GM21390 (cell line): Measurements from ENCODE around the gene PCDHAC2.

ENCODE experiments used
- ATAC-seq: cut with Tn5 transposase; IDR thresholded peaks from one replicate; pipeline ENCODE4 v1.9.1; 2021; ENCODE audit not compliant: unreplicated experiment

PCDHAC2 gene, protein sequence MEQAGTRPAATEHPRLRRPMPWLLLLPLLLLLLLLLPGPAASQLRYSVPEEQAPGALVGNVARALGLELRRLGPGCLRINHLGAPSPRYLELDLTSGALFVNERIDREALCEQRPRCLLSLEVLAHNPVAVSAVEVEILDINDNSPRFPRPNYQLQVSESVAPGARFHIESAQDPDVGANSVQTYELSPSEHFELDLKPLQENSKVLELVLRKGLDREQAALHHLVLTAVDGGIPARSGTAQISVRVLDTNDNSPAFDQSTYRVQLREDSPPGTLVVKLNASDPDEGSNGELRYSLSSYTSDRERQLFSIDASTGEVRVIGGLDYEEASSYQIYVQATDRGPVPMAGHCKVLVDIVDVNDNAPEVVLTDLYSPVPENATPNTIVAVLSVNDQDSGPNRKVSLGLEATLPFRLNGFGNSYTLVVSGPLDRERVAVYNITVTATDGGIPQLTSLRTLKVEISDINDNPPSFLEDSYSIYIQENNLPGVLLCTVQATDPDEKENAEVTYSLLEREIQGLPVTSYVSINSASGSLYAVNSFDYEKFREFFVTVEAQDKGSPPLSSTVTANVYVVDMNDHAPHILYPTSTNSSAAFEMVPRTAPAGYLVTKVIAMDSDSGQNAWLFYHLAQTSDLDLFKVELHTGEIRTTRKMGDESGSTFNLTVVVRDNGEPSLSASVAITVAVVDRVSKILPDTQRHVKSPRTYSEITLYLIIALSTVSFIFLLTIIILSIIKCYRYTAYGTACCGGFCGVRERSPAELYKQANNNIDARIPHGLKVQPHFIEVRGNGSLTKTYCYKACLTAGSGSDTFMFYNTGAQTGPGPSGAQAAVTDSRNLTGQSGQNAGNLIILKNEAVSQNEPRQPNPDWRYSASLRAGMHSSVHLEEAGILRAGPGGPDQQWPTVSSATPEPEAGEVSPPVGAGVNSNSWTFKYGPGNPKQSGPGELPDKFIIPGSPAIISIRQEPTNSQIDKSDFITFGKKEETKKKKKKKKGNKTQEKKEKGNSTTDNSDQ

DNA sequence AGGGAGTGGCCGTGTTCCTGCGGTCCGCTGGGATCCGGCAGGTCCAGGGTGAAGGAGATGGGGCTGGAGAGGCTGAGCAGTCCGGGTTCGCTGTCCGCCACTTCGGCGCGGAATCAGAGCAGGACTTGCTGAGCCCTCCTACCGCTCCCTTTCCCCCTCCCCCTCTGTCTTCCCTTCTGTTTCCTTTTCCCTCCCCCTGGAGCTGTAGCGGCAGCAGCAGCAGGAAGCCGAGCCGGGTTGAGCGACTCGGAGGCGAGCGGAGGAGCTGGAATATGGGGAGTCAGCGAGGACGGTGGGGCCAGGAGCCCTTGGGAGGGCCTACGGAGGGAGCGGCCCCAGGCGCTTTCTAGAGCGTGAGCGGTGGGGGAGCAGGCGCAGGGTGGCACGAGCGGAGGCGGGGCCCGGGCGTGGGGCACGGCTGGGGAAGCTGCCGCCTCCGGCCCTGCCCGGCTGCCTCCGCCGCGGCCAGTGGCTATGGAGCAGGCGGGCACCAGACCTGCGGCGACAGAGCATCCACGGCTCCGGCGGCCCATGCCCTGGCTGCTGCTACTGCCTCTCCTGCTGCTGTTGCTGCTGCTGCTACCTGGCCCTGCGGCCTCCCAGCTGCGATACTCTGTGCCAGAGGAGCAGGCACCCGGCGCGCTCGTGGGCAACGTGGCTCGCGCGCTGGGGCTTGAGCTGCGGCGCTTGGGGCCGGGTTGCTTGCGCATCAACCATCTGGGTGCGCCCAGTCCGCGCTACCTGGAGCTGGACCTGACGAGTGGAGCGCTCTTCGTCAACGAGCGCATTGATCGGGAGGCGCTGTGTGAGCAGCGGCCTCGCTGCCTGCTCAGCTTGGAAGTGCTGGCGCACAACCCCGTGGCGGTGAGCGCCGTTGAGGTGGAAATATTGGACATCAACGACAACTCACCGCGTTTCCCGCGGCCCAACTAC is at the start of gene PCDHAC2:
PCDHAC2 (plus strand) TSS at position 184 of the 933 bp plus-strand sequence; CDS start at position 475, 291 bp downstream.
- no peak for ATAC-seq

DNA sequence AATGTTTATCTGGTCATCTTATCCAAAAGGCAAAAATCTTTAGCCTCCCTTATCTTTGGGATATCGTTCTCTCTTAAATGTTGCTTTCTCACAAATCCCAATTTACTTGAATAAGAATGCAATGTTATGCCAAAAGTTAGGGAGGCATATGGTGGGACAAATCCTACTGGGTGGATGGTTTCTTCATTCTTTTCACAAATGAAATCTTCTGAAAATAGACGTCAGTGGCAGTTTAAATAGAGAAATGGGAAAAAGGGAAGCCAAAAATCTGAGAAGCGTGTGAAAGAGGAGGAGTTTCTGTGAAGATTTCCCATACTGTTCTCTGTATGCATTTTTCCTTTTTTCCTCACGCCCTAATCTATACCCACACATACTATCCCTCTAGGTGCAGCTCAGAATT is 42.7 kb upstream of the PCDHAC2 start:
- no peak for ATAC-seq

DNA sequence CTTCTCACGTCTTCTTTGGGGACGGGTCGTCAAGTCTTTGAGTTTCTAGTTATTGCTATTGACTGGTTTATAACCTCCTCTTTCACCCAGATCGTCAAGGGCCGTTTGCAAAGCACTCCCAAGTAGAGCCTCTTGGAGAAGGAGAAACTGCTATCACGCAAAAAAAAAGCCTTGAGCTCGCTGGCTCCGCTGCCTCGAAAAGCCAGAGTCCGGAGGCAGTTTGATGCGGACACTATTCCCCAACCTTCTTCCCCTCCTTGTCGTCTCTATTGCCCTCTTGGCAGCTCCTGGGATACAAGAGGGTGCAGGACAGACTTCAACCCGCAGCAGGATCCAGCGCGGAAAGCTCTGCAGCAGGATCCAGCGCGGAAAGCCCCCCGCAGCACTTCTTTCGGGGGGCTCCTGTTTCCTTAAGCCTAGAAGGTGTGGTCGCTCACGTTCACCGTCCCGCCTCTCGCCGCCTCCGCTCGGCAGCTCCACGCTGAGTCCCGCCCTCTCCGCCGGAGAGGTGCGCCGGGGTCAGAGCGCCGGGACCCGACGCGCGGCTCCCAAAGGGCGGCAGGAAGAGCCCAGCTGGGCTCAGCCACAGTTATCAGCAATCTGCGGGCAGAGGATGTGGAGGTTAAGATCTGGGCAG is 40.4 kb upstream of the PCDHAC2 start, which contains the start of gene PCDHAC1:
PCDHAC1 (plus strand) TSS at position 494 of the 637 bp plus-strand sequence. CDS start 594 bp downstream, outside the sequence.
- ATAC-seq: no peak

DNA sequence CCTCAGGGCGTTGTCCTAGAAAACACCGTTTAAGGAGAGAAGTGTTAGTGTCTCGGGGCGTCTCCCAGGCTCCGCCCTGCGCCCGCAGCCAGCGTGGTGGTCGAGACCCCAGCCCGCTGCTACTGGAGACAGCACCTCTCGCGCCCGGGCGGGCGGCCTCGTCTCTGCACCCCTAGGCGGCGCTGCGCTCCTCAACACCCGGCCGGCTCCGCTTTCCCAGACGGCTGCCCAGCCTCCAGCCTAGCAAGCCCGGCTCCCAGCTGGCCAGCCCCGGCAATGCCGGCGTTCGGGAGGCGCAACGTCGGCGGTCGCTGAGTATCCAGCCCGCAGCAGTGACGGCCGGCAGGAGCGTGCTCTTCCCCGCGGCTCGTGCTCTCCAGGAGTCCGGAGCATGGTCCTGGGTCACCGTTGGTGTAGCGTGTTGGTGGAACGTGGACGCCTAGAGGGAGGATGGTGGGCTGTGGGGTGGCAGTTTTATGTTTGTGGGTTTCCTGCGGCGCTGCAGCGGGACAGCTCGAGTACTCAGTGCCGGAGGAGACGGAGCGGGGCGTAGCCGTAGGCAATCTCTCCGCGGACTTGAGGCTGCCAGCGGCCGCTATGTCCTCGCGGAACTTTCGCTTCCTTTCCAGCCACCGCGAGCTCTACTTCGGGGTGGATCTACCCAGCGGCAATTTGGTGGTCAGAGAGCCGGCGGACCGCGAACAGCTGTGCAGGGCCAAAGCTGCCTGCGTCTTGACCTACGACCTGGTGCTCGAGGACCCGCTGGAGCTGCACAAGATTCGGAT is 39.6 kb upstream of the PCDHAC2 start:
- ATAC-seq: no peak

GRCh38 chr5:140927228-140927573 is 39.1 kb upstream of the PCDHAC2 start:
- ATAC-seq: no peak

DNA sequence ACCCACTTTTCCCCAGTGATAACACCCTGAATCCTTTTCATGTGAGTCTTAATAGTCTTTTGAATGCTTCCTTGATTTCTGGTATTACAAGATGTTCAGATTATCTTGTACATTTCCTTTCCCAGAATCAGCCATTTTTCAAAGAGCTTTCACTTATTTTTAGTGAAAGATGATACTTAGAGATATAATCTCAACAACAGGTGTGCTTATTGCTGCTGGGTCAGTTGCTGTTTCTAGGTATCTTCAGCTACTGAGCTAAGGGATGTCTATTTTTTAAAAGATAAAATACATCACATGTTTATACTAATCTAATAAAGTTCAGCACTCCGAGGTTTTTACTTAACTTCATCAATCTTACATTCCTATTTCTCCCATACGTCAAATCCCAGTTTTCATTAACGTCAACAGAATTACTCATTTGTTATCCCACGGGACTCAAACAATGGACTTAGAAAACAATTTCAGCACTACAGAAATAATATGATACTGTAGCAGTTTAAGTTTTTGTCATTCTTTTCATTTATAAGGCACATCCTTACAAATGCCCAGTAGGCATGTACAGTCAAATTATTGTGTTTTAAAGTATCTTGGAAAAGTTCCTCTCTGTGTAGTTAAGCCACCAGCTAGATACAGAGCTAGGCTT is 31.2 kb upstream of the PCDHAC2 start:
- no peak for ATAC-seq

- no peak for ATAC-seq
Measured at GRCh38 chr5:140946578-140946977, 19.7 kb upstream of the PCDHAC2 start.

DNA sequence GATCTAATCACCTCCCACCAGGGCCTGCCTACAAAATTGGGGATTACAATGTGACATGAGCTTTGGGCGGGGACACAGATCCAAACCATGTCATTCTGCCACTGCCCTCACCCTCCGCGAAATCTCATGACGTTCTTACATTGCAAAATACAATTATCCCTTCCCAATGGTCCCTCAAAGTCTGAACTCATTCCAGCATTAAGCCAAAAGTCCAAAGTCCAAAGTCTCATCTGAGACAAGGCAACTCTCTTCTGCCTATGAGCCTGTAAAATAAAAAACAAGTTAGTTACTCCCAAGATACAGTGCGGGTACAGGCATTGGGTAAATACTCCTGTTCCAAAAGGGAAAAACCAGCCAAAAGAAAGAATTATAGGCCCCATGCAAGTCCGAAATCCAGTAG is 14.6 kb upstream of the PCDHAC2 start:
- no peak for ATAC-seq

DNA sequence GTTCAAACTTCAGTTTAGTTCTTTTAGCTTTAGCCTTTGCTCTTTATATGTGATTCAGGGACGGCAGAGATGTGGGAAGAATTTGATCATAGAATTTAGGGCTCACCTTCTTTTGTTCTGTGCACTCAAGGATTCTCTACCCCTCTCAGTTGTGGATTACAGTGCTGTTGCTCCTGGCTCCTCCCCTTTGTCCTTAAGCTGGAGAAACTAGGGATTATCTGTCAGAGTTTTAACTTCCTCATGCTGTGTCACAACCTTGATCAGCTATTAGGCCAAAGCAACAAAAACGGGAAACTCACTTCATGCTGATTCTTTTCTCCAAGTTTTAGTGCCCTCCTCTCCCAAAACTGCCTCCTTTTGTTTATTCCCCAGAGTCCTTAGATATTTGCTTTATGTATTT is 13.0 kb upstream of the PCDHAC2 start:
- no peak for ATAC-seq

DNA sequence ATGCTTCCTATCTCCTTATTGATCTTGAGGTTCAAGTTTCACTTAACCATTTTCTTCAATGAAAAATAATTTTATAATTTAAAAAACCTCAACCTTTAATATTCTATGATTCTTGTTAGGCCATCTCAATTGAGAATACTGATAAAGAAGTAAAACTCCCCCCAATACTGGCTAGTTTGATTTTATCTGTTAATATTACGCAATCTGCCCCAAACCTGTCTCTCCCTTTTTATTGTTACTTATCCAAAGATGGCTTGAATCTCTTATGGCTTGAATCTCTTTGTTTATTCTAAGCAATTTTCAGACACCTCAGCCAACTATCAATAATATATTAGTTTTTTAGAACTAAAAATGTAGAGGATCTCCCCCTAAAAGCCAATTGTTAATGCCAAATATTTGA is 4.1 kb upstream of the PCDHAC2 start:
- ATAC-seq: no peak

- no peak for ATAC-seq
Measured at GRCh38 chr5:140964356-140964755, 1.9 kb upstream of the PCDHAC2 start.

DNA sequence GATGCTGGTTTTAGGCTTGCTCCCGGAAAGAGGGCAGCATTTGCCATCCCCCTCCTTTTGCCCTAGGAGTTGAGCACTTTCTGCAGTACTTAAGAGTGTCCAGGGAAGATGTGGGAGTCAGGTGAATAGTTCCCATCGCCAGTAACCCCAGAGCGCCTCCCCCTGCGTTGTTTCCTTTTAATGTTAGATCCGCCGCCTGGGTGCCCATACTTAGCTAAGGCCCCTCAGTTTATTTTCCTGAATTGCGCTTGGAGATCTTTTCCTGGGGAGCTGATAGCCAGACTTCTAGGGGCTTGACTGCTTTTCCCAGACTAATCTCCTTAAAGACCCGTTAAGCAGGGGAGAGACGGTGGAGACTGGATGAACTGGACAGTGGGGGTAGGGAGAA is 377 bp upstream of the PCDHAC2 start:
- ATAC-seq: no peak

DNA sequence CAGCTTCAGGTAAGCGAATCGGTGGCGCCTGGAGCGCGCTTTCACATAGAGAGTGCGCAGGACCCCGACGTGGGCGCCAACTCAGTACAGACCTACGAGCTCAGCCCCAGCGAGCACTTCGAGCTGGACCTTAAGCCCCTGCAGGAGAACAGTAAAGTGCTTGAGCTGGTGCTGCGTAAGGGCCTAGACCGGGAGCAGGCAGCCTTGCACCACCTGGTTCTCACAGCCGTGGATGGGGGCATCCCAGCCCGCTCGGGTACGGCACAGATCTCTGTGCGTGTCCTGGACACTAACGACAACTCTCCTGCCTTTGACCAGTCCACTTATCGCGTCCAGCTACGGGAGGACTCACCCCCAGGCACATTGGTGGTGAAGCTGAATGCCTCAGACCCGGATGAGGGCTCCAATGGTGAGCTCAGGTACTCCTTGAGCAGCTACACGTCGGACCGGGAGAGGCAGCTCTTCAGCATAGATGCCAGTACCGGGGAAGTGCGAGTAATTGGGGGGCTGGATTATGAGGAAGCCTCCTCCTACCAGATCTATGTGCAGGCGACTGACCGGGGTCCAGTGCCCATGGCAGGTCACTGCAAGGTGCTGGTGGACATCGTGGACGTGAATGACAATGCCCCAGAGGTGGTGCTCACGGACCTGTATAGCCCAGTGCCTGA is 1.1 kb downstream of the PCDHAC2 start:
- ATAC-seq: no peak

DNA sequence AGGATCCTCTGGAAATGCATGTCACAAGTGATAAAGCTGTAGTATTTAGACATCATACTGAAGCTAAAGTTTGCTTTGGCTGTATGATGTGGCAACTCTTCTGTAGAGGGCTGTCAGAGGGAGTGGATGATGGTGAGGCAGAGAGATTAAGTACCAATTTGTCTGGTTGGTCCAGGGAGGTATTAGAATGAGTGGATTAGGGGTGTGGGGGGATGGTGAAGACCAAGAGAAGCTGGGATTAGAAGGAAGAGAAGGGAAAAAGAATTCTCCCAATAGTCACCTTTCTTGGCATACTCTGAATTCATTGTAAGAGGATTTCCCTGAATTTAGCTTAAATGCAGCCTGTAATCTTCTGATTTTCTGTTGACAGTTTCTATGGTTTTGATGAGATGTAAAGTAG is 3.6 kb downstream of the PCDHAC2 start:
- no peak for ATAC-seq

DNA sequence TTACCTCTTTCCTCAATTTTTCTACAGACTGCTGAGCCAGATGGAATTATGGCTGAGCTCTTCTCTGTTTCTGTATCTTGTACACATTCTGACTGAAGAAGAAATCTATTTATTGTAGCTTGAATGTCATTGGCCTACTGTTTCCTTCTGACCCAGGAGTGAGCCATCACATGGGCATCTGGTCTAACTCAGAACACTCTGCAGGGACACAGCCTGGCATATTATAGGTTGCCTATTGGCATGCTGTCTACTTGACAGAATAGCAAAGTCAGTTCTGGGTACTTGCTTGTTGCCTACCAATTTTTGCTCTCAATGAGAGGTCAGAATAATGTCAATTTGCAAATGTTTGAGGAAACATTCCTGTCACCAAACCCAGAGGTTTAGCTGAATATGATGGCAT is 7.3 kb downstream of the PCDHAC2 start:
- ATAC-seq: no peak

- ATAC-seq: no peak
Measured at GRCh38 chr5:140977003-140977402, 10.7 kb downstream of the PCDHAC2 start.

DNA sequence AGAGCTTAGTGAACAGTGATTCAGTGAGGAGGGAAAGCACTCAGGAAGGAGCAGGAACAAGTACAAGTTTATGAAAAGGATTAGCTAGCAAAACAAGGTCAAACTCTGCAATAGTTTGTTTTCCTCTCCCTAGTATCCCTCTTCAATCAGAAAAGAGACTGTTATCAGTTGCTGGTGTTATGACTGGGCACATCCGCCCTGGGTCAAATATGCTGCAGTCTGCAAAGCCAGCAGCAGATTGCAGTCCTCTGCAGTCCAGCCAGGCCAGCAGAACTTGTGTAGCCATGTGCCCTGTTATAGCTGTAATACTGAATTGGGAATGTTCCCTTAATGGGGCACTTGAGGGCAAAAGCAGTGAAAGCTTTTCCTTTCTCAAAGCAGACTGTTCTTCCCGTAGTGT is 12.0 kb downstream of the PCDHAC2 start:
- ATAC-seq: no peak

GRCh38 chr5:140978983-140979382 is 12.7 kb downstream of the PCDHAC2 start:
- ATAC-seq: no peak
